HAP-1 (cell line): ENCODE measurements around the gene ZNF560.
A peak's percentile ranks its signal among the peaks of the same experiment; 100 is the strongest.
"Not testable (repeated sequence)": the region's sequence is repeated elsewhere in the genome, so short reads cannot be mapped to it uniquely, and the experiment has no call there.

ENCODE experiments used
- DNase-seq, 2 experiments: peaks; one replicate each; pipeline ENCODE4 v3.0.0-alpha.2; 2016 to 2020; ENCODE audit warnings: low spot score in 2 of 2
- H3K27me3 ChIP-seq: fragments of 250-450 bp; sonication (Bioruptor Pico); 2 replicates; pipeline ENCODE4 v1.5.1; 2020; ENCODE audit warnings: low read depth, mild to moderate bottlenecking, moderate library complexity
- H3K36me3 ChIP-seq: fragments of 250-450 bp; sonication (Bioruptor Pico); replicated peaks from 2 replicates; pipeline ENCODE4 v1.5.1; 2020; ENCODE audit warnings: mild to moderate bottlenecking
- H3K4me1 ChIP-seq: fragments of 250-450 bp; sonication (Bioruptor Pico); 2 replicates; pipeline ENCODE4 v1.5.1; 2020; ENCODE audit warnings: mild to moderate bottlenecking
- H3K4me3 ChIP-seq: fragments of 250-450 bp; sonication (Bioruptor Pico); 2 replicates; pipeline ENCODE4 v1.5.1; 2020; ENCODE audit warnings: mild to moderate bottlenecking, moderate library complexity
- H3K9me3 ChIP-seq: fragments of 250-450 bp; sonication (Bioruptor Pico); 2 replicates; pipeline ENCODE4 v1.5.1; 2020; ENCODE audit warnings: mild to moderate bottlenecking, moderate library complexity
- in situ Hi-C: fragments of 300-500 bp; cut with MboI; formaldehyde crosslinking; loops from 3 replicates; pipeline ENCODE4 v1.14.3; 2020; ENCODE audit warnings: low sequenced_read_pairs, inconsistent platforms, mixed read lengths

Gene ZNF560

GRCh38 chr19:9498183-9498902 lies at the start of gene ZNF560:
TSS of gene ZNF560 (minus strand) at chr19:9498616. CDS start at chr19:9475313, 23,303 bp downstream.
- no peaks in the 10 kb centered on the region for H3K9me3 ChIP-seq
- H3K36me3 ChIP-seq = no peaks in the 10 kb centered on the region
- no peaks in the 10 kb centered on the region for H3K27me3 ChIP-seq
- DNase-seq = no peak
- no peaks in the 10 kb centered on the region for H3K4me1 ChIP-seq
- in situ Hi-C loops = no loop called here
- H3K4me3 ChIP-seq = no peak within 1 kb of the TSS

DNA sequence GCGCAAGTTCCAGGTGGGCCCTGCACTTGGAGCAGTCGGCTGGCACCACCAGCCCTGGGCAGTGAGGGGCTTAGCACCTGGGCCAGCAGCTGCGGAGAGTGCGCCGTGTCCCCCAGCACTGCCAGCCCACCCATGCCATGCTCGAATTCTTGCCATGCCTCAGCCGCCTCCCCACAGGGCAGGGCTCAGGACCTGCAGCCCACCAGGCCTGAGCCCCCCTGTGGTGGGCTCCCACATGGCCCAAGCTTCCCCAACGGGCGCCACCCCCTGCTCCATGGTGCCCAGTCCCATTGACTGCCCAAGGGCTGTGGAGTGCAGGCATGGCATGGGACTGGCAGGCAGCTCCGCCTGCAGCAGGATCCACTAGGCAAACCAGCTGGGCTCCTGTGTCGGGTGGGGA lies 49.5 kb upstream of the ZNF560 start:
- H3K4me3 ChIP-seq = no peak overlapping the region
- DNase-seq = no peak
- no peaks in the 10 kb centered on the region for H3K4me1 ChIP-seq
- no peaks in the 10 kb centered on the region for H3K36me3 ChIP-seq
- peaks cover 3% of the 10 kb centered on the region; the same call in 1 of the 2 replicates for H3K9me3 ChIP-seq
- H3K27me3 ChIP-seq = no peaks in the 10 kb centered on the region
- in situ Hi-C loops = no loop called here

GRCh38 chr19:9541281-9541680 lies 42.9 kb upstream of the ZNF560 start:
- DNase-seq, H3K36me3 ChIP-seq, H3K4me3 ChIP-seq, in situ Hi-C loops, H3K27me3 ChIP-seq, H3K4me1 ChIP-seq: not testable (repeated sequence)
- H3K9me3 ChIP-seq = peaks cover 12% of the 10 kb centered on the region

DNA sequence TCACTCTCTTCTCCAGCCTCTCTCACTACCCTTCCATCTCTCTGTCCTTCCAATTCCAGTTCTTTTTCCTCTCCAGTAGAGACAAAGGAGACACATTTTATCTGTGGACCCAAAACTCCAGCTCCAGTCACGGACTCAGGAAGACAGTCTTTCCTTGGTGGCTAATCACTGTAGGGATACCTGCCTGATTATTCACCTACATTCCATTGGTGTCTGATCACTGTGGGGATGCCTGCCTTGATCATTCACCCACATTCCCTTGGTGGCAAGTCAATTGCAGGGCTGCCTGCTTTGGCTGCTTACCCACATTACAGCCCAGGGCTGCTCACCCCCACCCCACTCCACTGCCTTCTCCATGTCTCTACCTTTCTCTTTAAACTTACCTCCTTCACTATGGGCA lies 41.5 kb upstream of the ZNF560 start:
- Histone ChIP-seq H3K36me3 (peaks cover 17% of the 10 kb centered on the region), H3K9me3 (peaks cover 12% of the 10 kb centered on the region)
- DNase-seq, H3K4me1 ChIP-seq, in situ Hi-C loops, H3K27me3 ChIP-seq, H3K4me3 ChIP-seq: not testable (repeated sequence)

GRCh38 chr19:9539201-9539600 lies 40.8 kb upstream of the ZNF560 start:
- DNase-seq, H3K4me3 ChIP-seq, H3K4me1 ChIP-seq, H3K27me3 ChIP-seq, in situ Hi-C loops: not testable (repeated sequence)
- H3K9me3 ChIP-seq = peaks cover 12% of the 10 kb centered on the region
- peaks cover 24% of the 10 kb centered on the region for H3K36me3 ChIP-seq

DNA sequence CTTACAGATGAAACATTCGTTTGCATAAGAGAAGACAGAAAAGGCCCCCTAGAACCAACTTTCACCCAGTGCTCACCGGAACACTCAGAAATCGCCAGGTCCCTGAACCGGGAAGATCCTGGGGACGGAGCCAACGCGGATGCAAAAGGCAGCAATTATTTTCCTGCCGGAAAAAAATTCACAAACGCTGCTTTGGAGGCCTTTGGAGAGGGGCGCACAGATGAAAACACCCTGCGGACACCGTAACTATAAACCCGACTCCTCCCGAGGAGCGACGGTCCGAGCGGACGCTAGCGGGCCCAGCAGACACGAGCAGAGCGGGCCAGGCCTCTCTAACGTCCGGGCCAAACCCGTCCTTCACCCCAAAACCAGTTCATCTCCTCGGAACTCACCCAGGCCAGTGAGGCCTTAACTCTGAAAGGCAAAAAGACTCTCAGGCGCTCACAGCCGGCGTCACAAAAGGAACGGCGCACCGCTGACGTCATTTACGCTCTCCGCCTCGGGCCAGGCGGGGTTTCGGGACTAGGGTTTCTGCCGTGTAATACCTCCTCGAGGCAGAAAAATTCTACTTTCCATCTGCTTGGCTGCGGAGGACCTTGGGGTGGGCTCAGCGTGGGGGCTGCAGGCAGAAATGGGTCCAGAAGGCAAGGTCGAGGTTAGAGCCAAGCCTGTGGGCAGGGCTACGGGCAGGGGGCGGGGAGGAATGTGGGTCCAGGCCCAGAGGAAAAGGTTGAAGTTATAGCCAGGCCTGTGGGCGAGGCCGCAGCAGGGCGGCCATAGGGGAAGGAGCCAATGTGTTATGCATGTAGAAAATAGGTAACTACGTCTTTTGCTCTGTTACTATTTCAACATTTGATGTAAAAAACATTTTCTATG lies 40.0 kb upstream of the ZNF560 start, which contains the start of gene ZNF426:
ZNF426 (minus strand) TSS at position 463 of the 876 bp plus-strand sequence. CDS start 2,413 bp downstream, outside the sequence.
- peak within 1 kb of the TSS; percentile 83 for H3K4me3 ChIP-seq
- in situ Hi-C loops = no loop called here
- peaks cover 12% of the 10 kb centered on the region for H3K9me3 ChIP-seq
- no peaks in the 10 kb centered on the region; the same call in 1 of the 2 replicates for H3K4me1 ChIP-seq
- H3K36me3 ChIP-seq = peaks cover 32% of the 10 kb centered on the region
- no peaks in the 10 kb centered on the region for H3K27me3 ChIP-seq
- peak; percentile 76 to 87 for DNase-seq

DNA sequence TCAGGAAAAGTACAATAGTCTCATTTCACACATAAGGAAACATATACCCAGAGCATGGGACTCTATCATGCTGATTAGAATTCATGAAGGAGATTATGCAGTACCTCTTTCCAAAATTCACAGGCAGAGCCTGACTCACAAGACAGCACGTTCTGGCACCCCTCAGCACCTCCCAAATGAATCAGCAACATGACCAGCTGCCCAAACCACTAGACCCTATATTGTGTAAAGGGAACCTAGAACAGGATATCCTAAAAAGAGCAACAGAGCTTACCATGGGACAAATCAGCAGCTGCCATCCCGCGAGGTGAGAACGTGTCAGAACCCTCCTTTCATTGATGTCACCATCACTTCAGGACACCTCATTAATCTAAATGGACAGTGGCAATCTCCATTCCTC lies 37.5 kb upstream of the ZNF560 start:
- Histone ChIP-seq H3K27me3 (no peaks in the 10 kb centered on the region), H3K9me3 (peaks cover 17% of the 10 kb centered on the region), H3K4me3 (no peak overlapping the region), H3K36me3 (peaks cover 56% of the 10 kb centered on the region), H3K4me1 (no peaks in the 10 kb centered on the region; the same call in 1 of the 2 replicates)
- DNase-seq = no peak
- in situ Hi-C loops = no loop called here

GRCh38 chr19:9531933-9532332 lies 33.5 kb upstream of the ZNF560 start:
- no peak for DNase-seq
- Histone ChIP-seq H3K9me3 (peaks cover 37% of the 10 kb centered on the region), H3K27me3 (no peaks in the 10 kb centered on the region), H3K4me1 (no peaks in the 10 kb centered on the region), H3K4me3 (no peak overlapping the region), H3K36me3 (peaks cover 86% of the 10 kb centered on the region)
- in situ Hi-C loops = no loop called here

DNA sequence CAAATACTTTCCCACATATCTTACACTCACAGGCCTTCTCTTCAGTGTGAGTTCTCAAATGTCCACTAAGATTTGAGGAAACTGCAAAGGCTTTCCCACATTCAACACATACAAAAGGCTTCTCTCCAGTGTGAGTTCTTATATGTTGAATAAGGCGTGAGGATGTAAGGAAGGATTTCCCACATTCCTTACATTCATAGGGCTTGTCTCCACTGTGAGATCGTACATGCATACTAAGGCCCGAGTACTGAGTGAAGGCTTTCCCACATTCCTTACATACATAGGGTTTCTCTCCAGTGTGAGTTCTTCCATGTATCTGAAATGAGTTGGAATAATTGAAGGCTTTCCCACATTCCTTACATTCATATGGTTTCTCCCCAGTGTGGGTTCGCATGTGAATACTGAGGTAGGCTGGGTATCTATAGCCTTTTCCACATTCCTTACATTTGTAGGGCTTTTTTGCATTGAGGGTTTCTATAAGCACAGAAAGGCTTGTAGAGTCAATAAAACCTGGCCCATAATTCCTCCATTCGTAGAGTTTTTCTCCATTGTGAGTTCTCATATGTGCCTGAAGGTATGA lies 30.4 kb upstream of the ZNF560 start:
- in situ Hi-C loops = no loop called here
- Histone ChIP-seq H3K9me3 (peaks cover 42% of the 10 kb centered on the region), H3K4me1 (no peaks in the 10 kb centered on the region), H3K4me3 (no peak overlapping the region), H3K27me3 (no peaks in the 10 kb centered on the region), H3K36me3 (peaks cover 61% of the 10 kb centered on the region)
- DNase-seq = no peak

- no peak overlapping the region for H3K4me3 ChIP-seq
- no peaks in the 10 kb centered on the region for H3K27me3 ChIP-seq
- H3K36me3 ChIP-seq = peaks cover 14% of the 10 kb centered on the region
- H3K4me1 ChIP-seq = no peaks in the 10 kb centered on the region
- no peak for DNase-seq
- in situ Hi-C loops = no loop called here
- peaks cover 23% of the 10 kb centered on the region for H3K9me3 ChIP-seq
Measured at GRCh38 chr19:9523885-9524474, 25.6 kb upstream of the ZNF560 start.

- Histone ChIP-seq H3K4me3 (no peak overlapping the region), H3K27me3 (no peaks in the 10 kb centered on the region), H3K9me3 (no peaks in the 10 kb centered on the region; the same call in 1 of the 2 replicates), H3K36me3 (no peaks in the 10 kb centered on the region), H3K4me1 (no peaks in the 10 kb centered on the region)
- in situ Hi-C loops = no loop called here
- no peak for DNase-seq
Measured at GRCh38 chr19:9507285-9507684, 8.9 kb upstream of the ZNF560 start.

GRCh38 chr19:9500796-9501195 lies 2.4 kb upstream of the ZNF560 start:
- in situ Hi-C loops = no loop called here

DNA sequence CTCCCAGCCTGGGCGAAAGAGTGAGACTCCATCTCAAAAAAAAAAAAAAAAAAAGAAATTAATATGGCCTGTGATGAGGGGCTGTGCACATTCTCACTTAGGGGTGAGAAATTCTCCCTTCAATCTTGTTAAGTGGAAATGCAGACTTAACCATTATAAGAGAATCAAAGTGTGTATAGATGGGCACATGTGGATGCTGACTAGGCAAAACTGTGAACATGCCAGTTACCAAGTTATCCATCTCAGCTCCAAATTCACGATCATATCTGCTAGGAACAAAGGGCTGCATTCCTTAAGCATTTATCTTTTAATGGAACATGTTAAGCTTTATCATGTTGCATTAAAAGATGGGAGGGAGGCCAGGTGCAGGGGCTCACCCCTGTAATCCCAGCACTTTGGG lies 4.3 kb downstream of the ZNF560 start:
- H3K4me3 ChIP-seq = no peak overlapping the region
- no peaks in the 10 kb centered on the region; the same call in 1 of the 2 replicates for H3K9me3 ChIP-seq
- no peaks in the 10 kb centered on the region for H3K36me3 ChIP-seq
- no peaks in the 10 kb centered on the region for H3K4me1 ChIP-seq
- in situ Hi-C loops = no loop called here
- no peak for DNase-seq
- H3K27me3 ChIP-seq = no peaks in the 10 kb centered on the region

More at GRCh38 chr19:9500796-9501195, 2.4 kb upstream of the ZNF560 start:
- DNase-seq = no peak
- H3K4me3 ChIP-seq = no peak overlapping the region
- H3K27me3 ChIP-seq = no peaks in the 10 kb centered on the region
- H3K36me3 ChIP-seq = no peaks in the 10 kb centered on the region
- H3K4me1 ChIP-seq = no peaks in the 10 kb centered on the region
- H3K9me3 ChIP-seq = no peaks in the 10 kb centered on the region
